H54 (cell line): ENCODE results near the gene TEX13C.

Source experiments
- DNase-seq: peaks from one replicate; pipeline ENCODE4 v3.0.0; 2011; ENCODE audit warnings: low spot score, mixed read lengths; ENCODE audit not compliant: insufficient read length
- FAIRE-seq: peaks from 3 replicates; lab custom pipeline; 2011; peaks lifted over from hg19 to GRCh38; lab: Jason Lieb, UNC
- POLR2A ChIP-seq: IDR thresholded peaks from 2 replicates; pipeline ENCODE4 v1.6.1; 2011; ENCODE audit warnings: low read depth, mild to moderate bottlenecking, low read length

The TEX13C gene

GRCh38 chrX:125327891-125328290, 8.2 kb downstream of the TEX13C start:
- no peak for TF ChIP-seq POLR2A
- DNase-seq (no peak), FAIRE-seq (no peak)

DNA sequence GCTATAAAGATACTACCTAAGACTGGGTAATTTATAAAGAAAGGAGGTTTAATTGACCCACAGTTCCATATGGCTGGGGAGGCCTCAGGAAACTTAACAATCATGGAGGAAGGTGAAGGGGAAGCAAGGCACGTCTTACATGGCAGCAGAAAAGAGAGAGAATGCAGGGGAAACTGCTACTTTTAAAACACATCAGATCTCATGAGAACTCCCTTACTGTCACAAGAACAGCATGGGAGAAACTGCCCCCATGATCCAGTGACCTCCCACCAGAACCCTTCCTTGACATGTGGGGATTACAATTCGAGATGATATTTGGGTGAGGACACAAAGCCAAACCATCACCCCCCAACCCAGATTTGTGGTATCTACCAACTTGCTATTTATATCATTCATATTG, 13.9 kb downstream of the TEX13C start:
- TF ChIP-seq POLR2A: no peak
- DNase-seq (no peak), FAIRE-seq (no peak)

DNA sequence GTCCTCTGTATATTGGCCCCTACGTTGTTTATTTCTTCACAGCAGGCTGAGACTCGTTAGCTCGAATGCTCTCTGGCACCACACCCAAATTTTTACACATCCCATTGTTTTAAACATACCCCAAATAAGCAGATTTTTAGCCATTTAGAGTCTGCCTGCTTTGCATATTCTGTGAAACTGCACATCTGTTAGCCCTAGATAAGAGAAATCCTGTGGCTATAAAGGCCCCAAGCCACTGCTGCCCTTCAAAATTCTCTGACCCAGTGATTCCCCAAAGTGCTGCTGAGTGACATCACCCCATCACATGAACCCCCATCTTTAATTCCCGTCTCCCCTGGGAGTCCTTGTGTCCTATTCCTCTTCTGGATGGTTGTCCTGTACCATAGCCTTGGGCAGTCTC, 20.8 kb downstream of the TEX13C start:
- no peak for FAIRE-seq
- TF ChIP-seq POLR2A: no peak
- no peak for DNase-seq

GRCh38 chrX:125374169-125374568, 54.5 kb downstream of the TEX13C start:
- FAIRE-seq (no peak), DNase-seq (no peak)
- TF ChIP-seq POLR2A: no peak
